Measurements from ENCODE around the gene LRRC58. TPM values are rescaled to one million over a fixed set of nuclear protein-coding genes. Genes with fewer than 3 reads are reported as not detected.

Gene LRRC58
- total RNA-seq, 1 experiment from 2014 or later, result 34.8 TPM

GRCh38 chr3:120353463-120353862 is 4.3 kb upstream of the LRRC58 start:
- TF ChIP-seq SIN3A (IDR thresholded peaks at IDR 0.05; ENCODE audit: low read depth) (no peak), EZH2phosphoT487 (IDR thresholded peaks at IDR 0.05; ENCODE audit: borderline replicate concordance) (no peak), EZH2 (IDR thresholded peaks at IDR 0.05) (no peak), SP1 (IDR thresholded peaks at IDR 0.05; ENCODE audit: low read depth) (no peak), POLR2A (IDR thresholded peaks at IDR 0.05; ENCODE audit: borderline replicate concordance, extremely low read depth, insufficient read depth, insufficient read length) (no peak), REST (IDR thresholded peaks at IDR 0.05; ENCODE audit: low read depth) (no peak), POLR2AphosphoS5 (IDR thresholded peaks at IDR 0.05; ENCODE audit: low read depth, low read length) (no peak), ZBTB33 (IDR thresholded peaks at IDR 0.05; ENCODE audit: extremely low read depth, insufficient replicate concordance, low read length) (no peak), CEBPB (IDR thresholded peaks at IDR 0.05; ENCODE audit: low read depth) (no peak), SRF (IDR thresholded peaks at IDR 0.05; ENCODE audit: low read depth) (no peak), CBX3 (IDR thresholded peaks at IDR 0.05; ENCODE audit: low read depth) (no peak), TCF7L2 (IDR thresholded peaks at IDR 0.05; ENCODE audit: borderline replicate concordance, extremely low read depth, insufficient read depth, insufficient read length) (no peak)
- Histone ChIP-seq H3K27ac (ENCODE audit: low read depth, low read length) (no peak overlapping the region), H3K9me2 (ENCODE audit: insufficient read depth) (no peaks in the 10 kb centered on the region), H3K9ac (ENCODE audit: low read length) (no peak overlapping the region), H3K9me3 (ENCODE audit: control insufficient read depth in 1 of 2, insufficient read depth in 1 of 2, low read depth in 1 of 2, low read length in 2 of 2) (no peaks in the 10 kb centered on the region), H3K79me2 (ENCODE audit: insufficient read depth, low read length) (peaks cover 5% of the 10 kb centered on the region), H3K4me3 (replicated peaks in 1 of 2; ENCODE audit: low read depth in 1 of 2, low read length in 2 of 2) (no peak overlapping the region), H3K4me1 (ENCODE audit: control insufficient read depth in 1 of 2, insufficient read depth in 2 of 2, low read length in 2 of 2) (peaks cover 7 to 19% of the 10 kb centered on the region in 2 experiments), H4K20me1 (ENCODE audit: insufficient read depth) (no peaks in the 10 kb centered on the region), H2AFZ (ENCODE audit: low read depth, low read length, poor library complexity, severe bottlenecking) (no peak overlapping the region), H3K36me3 (ENCODE audit: control insufficient read depth in 1 of 2, insufficient read depth in 2 of 2, low read length in 2 of 2) (no peaks in the 10 kb centered on the region), H3K27me3 (ENCODE audit: insufficient read depth, low read length) (no peaks in the 10 kb centered on the region), H3K4me2 (ENCODE audit: low read length) (no peak overlapping the region)
- DNase-seq (ENCODE audit: low read depth, low spot score), result no peak
- BruUV-seq (replicated peaks), result no TSS peak
- ChIA-PET POLR2A (no interaction called here), CTCF (no interaction called here), RAD21 (ENCODE audit: low non-redundant PET in 1 of 2, low total read pairs in 2 of 2, uncharacterized antibody in 2 of 2, unreplicated experiment in 2 of 2) (no interaction called here)
- ATAC-seq, result no peak
- intact Hi-C loops (cut with micrococcal nuclease), result no loop called here

Measured in HCT116 (cell line).